ENCODE measurements around the gene CFAP46. TPM values are rescaled to one million over a fixed set of nuclear protein-coding genes. Genes with fewer than 3 reads are reported as not detected.

The CFAP46 gene
- total and polyA plus RNA-seq, 12 donors: 0.15 to 5.5 (median 1.1) TPM; not detected in 3

- 88 to 91% (median 91%) methylated on average over 10 to 15 of the region's 17 CpGs for WGBS, 4 donors
- TF ChIP-seq CTCF (IDR thresholded peaks at IDR 0.05) (no peak), POLR2A (IDR thresholded peaks at IDR 0.05) (no peak)
- H3K36me3 ChIP-seq (replicated peaks in 1 of 2): no peaks in the 10 kb centered on the region
- H3K4me1 ChIP-seq (replicated peaks in 1 of 2): no peaks in the 10 kb centered on the region
- H3K9me3 ChIP-seq (replicated peaks in 1 of 3): no peaks in the 10 kb centered on the region
- no peaks in the 10 kb centered on the region for H3K27me3 ChIP-seq
- no peak overlapping the region for H3K4me3 ChIP-seq
- no peak for DNase-seq
- intact Hi-C loops (cut with DNase I): no loop called here
- no peak overlapping the region for H3K27ac ChIP-seq
Observed at GRCh38 chr10:132914732-132915131, 27.6 kb downstream of the CFAP46 start.

- intact Hi-C loops (cut with DNase I): no loop called here
Observed at GRCh38 chr10:132913559-132914115, 28.7 kb downstream of the CFAP46 start.

GRCh38 chr10:132912713-132913558 is 29.4 kb downstream of the CFAP46 start:
- WGBS, 4 donors: 66 to 87% (median 82%) methylated on average over 18 to 46 of the region's 46 CpGs
- intact Hi-C loops (cut with DNase I): no loop called here
- DNase-seq: no peak

More at GRCh38 chr10:132913559-132914115, 28.7 kb downstream of the CFAP46 start:
- TF ChIP-seq CTCF (IDR thresholded peaks at IDR 0.05) (no peak), POLR2A (IDR thresholded peaks at IDR 0.05) (no peak)
- Histone ChIP-seq H3K4me3 (no peak overlapping the region), H3K9me3 (replicated peaks in 1 of 3) (no peaks in the 10 kb centered on the region), H3K27me3 (no peaks in the 10 kb centered on the region), H3K27ac (no peak overlapping the region), H3K36me3 (replicated peaks in 1 of 2) (no peaks in the 10 kb centered on the region), H3K4me1 (replicated peaks in 1 of 2) (no peaks in the 10 kb centered on the region)
- WGBS, 4 donors: 74 to 90% (median 86%) methylated on average over 7 to 25 of the region's 26 CpGs
- DNase-seq: no peak

More at GRCh38 chr10:132912713-132913558, 29.4 kb downstream of the CFAP46 start:
- H3K27ac ChIP-seq: no peak overlapping the region
- H3K27me3 ChIP-seq: no peaks in the 10 kb centered on the region
- H3K36me3 ChIP-seq (replicated peaks in 1 of 2): no peaks in the 10 kb centered on the region
- H3K4me1 ChIP-seq (replicated peaks in 1 of 2): no peaks in the 10 kb centered on the region
- H3K4me3 ChIP-seq: no peak overlapping the region
- TF ChIP-seq POLR2A (IDR thresholded peaks at IDR 0.05): no peak
- no peak for TF ChIP-seq CTCF (IDR thresholded peaks at IDR 0.05)
- H3K9me3 ChIP-seq (replicated peaks in 1 of 3): no peaks in the 10 kb centered on the region

Measured in adrenal gland (tissue), 12 donors.